Suppressor macrophage (primary cell): ENCODE measurements around the gene SCFD2.
"Not testable (repeated sequence)": the region's sequence is repeated elsewhere in the genome, so short reads cannot be mapped to it uniquely, and the experiment has no call there.

Experiments
- DNase-seq, 4 experiments: peaks; one replicate each; pipeline ENCODE4 v3.0.0-alpha.2; 2020 to 2022

SCFD2 gene

DNA sequence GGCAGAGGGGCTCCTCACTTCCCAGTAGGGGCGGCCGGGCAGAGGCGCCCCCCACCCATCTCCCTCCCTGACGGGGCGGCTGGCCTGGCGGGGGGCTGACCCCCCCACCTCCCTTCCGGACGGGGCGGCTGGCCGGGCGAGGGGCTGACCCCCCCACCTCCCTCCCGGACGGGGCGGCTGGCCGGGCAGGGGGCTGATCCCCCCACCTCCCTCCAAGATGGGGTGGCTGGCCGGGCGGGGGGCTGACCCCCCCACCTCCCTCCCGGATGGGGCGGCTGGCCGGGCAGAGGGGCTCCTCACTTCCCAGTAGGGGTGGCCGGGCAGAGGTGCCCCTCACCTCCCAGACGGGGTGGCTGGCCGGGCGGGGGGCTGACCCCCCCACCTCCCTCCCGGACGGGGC lies 128.1 kb downstream of the SCFD2 start:
- not testable (repeated sequence) for DNase-seq

DNA sequence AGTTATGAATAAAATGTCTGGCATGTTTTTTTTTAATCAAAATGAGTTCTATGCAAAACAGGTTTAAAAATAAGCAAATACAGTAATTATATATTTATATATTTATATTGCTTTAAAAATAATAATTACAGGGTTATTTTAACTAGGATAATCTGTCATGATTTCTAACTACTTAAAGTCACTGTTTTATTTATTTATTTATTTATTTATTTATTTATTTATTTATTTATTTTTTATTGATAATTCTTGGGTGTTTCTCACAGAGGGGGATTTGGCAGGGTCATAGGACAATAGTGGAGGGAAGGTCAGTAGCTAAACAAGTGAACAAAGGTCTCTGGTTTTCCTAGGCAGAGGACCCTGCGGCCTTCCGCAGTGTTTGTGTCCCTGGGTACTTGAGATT lies 129.2 kb downstream of the SCFD2 start:
- not testable (repeated sequence) for DNase-seq

DNA sequence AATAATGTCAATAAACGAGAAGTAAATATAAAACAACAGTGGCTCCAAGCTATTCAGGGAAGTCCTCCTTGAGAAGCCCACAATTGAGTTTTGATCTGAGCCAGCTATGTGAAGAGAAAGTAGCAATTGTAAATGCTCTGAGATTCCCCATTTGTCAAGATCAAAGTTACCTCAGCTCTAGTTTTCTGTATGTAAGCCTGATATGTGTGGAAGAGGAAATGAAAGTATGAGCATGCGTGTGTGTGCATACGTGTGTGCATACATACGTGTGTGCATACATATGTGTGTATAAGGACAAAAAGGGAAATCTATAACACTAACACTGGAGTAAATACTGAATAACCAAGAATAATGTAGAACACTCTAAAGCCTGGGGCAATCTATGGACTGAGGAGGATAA lies 130.3 kb downstream of the SCFD2 start:
- no peak for DNase-seq

DNA sequence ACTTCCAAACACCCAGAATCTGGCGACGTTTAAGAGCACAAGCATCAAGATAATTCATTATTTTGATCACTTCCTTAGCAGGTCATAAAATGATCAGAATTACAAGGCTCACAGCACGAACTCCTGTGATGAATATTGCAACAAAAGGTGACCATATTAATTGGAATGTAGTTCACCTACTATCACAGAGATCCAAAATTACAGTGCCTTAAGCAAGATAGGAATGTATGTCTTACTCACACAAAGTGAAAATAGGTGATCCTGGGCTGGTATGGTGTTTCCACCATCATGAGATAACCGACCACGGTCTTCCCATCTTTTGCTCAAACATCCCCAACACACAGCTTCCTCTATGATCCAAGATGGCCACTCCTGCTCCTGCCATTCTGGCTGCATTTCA lies 131.2 kb downstream of the SCFD2 start:
- DNase-seq: no peak

GRCh38 chr4:53234111-53234510 lies 131.8 kb downstream of the SCFD2 start:
- DNase-seq: no peak

GRCh38 chr4:53233114-53233795 lies 132.6 kb downstream of the SCFD2 start:
- DNase-seq: no peak

GRCh38 chr4:53232371-53232770 lies 133.5 kb downstream of the SCFD2 start:
- DNase-seq: no peak

GRCh38 chr4:53228036-53228435 lies 137.8 kb downstream of the SCFD2 start:
- peak in 2 of 4 experiments; percentile 4 to 27 for DNase-seq

DNA sequence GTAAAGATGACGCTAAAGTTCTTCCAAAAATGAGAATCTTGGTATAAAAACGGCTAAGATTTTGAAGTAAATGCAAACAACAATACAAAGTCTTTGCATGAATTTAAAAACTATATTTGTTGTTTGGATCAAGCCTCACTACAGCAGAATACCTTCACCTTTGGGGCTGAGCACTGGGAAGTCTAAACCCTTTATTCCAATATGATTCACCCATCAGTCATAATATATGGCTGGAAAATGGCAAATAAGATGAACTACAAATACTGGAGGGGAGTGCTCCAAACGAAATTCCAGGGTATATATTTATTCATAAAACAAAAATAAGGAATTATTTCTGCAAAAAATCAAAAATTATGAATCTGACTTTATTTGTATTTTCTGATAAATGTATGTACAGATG lies 138.4 kb downstream of the SCFD2 start:
- no peak for DNase-seq

DNA sequence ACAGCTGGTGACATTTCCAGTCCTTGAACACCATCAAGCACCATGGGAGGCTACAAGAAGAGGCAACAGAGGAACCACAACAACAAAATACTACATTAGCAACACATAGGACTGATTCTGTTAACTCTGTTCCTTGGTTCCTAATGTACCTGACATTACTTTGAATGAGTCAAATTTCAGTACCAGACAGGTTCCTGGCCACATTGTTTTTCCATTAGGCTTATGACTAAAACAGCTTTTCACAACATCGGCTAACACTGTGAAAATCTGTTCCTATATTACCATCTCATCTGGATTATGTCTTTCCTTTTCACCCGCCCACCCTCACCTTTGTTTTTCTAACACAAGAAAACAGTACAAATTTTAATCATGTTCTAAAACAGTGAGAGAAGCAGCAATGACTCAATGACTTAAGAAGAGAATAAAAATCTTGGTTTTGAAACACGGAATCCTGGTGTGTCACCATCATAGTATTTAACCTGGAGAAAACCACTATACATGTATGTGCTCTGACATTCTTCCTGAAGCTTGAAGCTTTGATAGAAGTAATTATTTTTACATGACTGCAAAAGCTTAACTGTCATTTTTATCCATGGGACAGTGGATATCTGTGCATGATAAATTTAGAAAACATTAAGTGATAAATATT lies 143.9 kb downstream of the SCFD2 start:
- no peak for DNase-seq

DNA sequence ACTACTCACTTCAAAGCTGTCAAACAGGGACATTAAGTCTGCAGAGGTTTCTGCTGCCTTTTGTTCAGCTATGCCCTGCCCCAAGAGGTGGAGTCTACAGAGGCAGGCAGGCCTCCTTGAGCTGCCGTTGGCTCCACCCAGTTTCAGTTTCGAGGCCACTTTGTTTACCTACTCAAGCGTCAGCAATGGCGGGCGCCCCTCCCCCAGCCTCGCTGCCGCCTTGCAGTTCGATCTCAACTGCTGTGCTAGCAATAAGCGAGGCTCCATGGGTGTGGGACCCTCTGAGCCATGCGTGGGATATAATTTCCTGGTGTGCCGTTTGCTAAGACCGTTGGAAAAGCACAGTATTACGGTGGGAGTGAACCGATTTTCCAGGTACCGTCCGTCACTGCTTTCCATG lies 146.7 kb downstream of the SCFD2 start:
- DNase-seq: not testable (repeated sequence)

DNA sequence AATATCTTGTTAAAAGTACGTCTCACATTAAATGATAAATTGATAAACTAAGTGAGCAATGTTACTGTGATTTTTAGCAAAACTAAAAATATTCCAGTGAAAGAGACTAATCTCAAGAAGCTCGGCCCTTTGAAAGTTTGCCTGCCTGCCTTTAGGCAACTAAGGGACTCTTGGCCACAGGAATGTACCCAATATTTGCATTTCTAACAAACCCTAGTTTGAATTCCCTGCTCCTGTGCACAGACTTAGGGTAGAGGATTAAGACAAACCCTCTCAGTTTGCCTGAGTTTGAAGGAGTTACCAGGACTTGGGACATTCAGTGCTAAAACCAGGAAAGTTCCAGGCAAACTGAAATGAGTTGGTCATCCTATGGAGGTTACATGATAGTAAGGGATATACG lies 157.1 kb downstream of the SCFD2 start:
- no peak for DNase-seq

DNA sequence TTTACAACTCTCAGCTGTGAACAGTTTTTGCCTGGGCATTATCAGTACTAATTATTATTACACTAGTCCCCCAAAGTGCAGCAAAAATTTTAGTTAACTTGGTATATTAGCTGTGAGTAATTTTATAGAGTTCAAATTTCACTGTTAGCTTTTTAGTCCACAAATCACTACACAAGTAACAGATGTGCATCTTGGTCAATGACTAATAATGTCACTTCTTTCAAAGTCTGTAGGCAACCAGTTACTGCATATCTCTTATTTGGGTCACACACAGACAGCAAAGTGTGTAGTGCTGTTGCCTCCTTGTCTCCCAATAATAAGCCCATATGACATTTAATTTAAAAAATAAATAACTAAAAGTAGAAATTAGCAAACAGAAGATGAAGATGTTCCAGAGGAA lies 159.9 kb downstream of the SCFD2 start:
- DNase-seq: no peak

DNA sequence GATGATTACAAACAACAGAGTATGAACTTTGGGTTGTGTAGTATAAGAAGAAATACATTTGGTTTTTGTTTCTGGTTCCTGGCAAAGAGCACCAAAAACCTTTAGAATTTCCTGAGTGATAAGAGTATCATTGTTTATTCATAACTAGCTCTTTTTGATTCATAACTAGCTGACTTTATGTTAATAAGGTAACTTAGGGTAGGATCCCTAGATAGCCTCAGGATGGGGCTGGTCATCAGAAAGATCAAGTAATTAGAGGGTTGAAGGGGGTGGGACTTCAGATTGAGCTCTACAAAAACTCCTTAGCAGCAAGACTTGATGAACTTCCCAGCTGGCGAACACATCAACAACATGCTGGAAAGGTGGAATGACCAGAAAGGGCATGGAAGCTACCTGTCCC lies 166.5 kb downstream of the SCFD2 start:
- DNase-seq: no peak

DNA sequence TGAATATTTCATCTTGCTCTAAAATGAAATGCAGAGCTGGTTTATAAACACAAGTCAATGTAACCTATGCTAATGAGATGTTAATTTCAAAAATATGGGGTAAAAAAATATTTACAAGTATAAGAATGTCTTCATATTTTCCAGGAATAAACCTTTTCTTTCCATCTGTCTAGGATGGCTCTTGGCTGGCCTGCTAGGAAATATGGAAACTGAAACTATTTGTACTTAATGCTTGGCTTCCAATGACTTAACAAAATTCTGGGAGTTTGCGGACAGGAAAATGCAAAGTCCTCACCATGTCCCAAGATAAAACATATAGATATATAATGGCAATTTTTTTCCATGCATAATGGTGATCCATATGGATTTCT lies 168.1 kb downstream of the SCFD2 start:
- no peak for DNase-seq

DNA sequence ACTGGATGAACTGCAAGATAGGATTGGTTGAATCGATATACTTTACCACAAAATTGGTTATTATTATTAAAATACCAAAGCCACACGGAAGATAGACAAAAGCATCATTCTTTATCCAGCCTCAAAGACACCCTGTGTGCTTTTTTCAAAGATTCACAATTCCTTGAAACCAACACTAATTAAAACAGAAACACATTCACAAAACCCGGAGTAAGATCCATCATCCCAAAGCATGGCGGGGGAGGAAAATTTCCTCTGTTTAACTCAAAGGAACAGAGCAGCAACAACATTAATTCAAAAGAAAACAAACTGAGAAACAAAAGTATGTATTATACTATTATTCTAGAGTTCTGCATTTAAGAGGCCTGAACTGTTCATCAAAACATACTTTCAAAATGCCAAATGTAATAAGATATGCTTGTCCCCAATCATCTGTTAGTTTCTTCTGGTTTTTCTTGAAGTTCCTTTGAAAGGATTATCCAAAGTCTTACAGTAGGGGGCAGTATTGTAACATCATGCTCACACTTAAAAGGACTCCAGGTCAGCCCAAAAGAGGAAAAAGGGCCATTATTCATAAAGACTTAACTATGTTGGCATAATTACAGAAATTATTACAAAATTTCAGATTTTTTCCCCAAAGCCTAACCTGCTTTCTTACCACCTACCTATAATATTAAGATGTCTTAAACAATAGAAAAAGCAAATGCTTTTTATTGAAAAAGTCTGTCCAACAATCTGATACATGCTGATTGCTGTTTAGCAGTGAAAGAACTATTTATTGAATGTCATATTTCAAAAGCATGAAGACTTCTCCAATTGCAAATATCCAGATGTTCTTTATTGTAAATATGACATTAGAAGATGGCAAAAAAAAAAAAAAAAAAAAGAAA lies 168.7 kb downstream of the SCFD2 start:
- DNase-seq: peak; percentile 46 to 89 (median 67)

DNA sequence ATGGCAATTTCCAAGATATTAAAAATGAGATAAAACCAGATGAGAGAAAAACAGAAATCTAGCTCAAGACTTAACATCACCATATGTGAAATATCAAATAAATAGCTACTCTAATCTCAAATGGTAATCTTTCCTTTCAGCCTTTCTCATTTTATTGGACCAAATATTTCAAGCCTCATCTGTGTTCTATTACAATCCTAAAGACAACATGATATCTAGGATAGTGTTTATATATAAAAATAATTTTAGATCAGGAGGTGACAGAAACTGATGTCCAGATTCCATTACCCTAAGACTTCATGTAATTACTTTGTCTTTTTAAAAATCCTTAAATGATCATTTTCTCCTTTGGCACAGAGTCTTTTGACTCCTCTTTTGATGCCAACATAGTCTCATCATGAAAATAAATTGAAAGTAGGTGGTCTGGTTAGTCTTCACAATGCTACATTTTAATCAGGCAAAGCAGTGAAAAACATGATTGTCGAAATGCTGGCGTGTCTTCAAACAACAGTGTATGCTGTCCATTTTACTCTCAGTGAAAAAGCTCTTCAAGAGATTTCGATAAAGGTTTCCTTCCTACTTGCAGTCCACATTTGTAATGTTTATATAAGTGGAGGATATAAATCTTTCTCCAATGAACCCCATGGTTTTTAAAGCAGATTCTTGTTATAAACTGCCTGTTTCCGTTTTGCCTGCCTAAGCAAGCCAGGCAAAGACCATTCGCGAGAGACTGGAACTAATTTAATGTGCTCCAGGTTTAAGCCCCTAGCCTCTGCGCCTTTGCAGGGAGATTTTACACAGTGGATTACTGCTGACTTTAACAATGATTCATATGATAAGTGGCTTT lies 169.8 kb downstream of the SCFD2 start:
- no peak for DNase-seq

- no peak for DNase-seq
These were observed 171.1 kb downstream of the SCFD2 start for GRCh38 chr4:53194727-53195126.

GRCh38 chr4:53193111-53193510 lies 172.8 kb downstream of the SCFD2 start:
- DNase-seq: no peak

DNA sequence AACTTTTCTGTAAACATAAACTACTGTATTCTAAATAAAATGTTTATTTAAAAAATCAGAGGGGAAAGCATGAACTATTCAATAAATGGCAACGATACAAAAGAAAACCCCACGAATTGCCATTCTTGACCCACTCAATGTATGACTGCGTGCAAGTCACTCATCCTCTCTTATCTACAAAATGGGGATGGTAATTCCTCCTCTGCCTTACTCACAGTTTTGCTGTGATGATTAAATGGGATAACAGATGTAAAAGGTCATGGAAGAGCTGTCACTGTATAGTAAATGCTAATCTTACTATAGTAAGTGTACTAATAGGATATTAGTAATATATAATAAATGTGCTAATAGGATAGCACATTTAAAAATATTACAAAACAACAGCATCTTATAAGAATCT lies 173.4 kb downstream of the SCFD2 start:
- DNase-seq: no peak

GRCh38 chr4:53191997-53192396 lies 173.9 kb downstream of the SCFD2 start:
- peak in 1 of 4 experiments; percentile 5 for DNase-seq

DNA sequence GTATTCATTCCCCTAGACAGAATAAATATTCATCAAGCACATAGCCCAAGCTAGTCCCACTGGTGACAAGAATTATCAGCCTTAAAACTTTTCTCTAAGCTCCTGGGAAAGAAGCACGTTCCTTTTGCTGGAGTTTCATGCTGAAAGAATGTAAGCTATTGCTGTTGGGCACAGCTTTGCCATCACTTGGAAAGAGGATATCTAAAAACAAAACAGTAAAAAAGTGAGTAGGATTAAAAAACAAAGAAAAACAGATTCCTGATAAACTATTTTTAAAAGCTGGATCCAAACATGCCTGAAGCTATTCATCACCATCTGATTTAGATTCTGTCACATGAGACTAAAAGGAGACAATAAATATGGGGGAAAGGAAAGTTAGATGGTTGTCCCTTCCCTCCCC lies 176.8 kb downstream of the SCFD2 start:
- no peak for DNase-seq
